D341Med (cell line): ENCODE results near the gene POC1A.

Experiments
- DNase-seq: peaks from one replicate; pipeline ENCODE4 v3.0.0; 2012; ENCODE audit warnings: low spot score

POC1A gene

DNA sequence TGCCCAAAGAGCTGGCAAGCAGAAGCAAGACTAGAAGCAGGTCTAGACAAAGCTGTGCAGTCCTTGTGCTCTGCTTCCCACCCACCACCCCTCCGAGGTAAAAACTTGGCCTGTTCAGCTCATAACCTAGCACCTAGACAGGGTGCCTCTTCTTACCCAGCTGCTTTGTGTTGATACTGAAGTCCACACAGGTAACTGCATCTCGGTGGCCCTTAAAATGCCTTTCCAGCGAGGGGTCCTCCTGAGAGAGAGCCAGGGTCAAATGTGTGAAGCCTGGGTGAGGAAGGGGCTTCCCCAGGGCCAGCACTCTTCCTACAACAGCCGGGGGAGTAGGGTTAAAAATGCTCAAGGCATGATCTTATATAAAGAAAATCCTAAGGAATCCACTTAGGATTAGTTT, 3.4 kb downstream of the POC1A start:
- DNase-seq: no peak

- DNase-seq: no peak
Measured at GRCh38 chr3:52150357-52150756, 3.9 kb downstream of the POC1A start.

DNA sequence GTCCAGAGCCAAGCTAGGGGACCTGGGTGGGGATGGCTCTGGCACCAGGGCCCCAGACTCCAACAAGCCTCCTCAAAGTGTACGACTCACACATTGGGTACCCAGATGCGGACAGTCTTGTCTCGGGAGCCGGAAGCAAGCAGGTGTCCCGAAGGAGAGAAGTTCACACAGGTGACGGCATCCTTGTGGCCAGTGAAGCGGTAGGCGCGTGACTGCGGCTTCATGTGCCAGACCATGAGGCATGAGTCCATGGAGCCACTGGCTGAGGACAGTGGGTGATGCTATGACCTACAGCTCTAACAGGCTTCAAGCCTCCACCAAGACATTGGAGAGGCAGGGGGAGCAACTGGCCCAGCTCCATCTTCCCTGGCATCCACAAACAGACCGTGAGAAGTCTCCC, 4.5 kb downstream of the POC1A start:
- no peak for DNase-seq

- no peak for DNase-seq
Measured at GRCh38 chr3:52149021-52149420, 5.2 kb downstream of the POC1A start.

GRCh38 chr3:52147804-52148203, 6.4 kb downstream of the POC1A start:
- DNase-seq: no peak

DNA sequence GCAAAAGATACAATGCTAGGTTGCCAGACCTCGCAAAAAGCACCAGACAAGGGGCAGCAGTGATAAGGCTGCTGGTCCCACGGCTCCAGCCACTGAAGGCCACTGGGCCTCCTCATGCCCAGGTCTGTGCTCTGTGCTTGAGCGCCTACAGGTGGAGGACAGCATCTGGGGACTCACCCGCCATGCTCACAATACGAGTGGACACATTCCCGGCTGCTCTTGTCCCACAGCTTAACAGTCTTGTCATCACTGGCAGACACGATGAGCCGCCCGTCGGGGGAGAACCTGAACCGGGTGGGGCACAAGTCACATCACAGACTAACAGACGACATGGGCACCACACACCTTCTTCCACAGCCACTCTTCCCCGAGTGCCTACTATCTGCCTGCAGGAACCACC, 7.4 kb downstream of the POC1A start:
- DNase-seq: no peak

DNA sequence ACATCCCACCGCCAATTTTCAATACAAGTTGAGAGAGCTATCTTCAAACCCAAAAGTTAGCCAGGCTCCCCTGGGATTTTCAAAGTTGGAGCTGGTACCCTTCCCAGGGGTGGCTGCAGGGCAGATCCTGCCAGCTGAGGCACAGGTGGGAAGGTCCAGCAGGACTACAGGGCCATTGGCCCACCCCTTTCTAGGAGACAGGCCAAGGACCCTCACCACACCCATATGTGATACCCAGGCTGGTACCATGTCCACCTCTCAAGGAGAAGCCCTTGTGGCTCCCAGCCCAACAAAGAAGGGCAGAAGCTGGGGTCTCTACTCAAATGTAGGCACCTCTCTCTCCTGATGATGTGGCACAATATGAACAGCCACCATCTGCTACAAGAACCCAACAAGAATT, 8.0 kb downstream of the POC1A start:
- no peak for DNase-seq

DNA sequence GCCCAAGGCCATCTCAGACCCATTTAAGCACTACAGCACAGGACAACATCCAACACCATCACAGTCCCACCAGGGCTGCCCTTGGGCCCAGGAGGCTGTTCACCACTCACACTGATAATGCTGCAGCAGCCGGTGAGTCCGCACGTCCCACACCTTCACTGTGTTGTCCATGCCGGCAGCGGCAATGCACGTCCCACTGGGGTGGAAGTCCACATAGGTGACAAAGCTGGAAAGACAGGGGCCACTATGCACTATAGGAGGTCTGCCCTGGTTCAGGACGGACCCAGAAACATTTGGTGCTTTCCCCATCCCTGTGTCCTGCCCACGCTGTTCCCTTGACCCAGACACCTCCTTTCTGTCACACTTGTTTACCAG, 8.5 kb downstream of the POC1A start:
- no peak for DNase-seq

- DNase-seq: no peak
Measured at GRCh38 chr3:52144796-52145735, 9.2 kb downstream of the POC1A start.

DNA sequence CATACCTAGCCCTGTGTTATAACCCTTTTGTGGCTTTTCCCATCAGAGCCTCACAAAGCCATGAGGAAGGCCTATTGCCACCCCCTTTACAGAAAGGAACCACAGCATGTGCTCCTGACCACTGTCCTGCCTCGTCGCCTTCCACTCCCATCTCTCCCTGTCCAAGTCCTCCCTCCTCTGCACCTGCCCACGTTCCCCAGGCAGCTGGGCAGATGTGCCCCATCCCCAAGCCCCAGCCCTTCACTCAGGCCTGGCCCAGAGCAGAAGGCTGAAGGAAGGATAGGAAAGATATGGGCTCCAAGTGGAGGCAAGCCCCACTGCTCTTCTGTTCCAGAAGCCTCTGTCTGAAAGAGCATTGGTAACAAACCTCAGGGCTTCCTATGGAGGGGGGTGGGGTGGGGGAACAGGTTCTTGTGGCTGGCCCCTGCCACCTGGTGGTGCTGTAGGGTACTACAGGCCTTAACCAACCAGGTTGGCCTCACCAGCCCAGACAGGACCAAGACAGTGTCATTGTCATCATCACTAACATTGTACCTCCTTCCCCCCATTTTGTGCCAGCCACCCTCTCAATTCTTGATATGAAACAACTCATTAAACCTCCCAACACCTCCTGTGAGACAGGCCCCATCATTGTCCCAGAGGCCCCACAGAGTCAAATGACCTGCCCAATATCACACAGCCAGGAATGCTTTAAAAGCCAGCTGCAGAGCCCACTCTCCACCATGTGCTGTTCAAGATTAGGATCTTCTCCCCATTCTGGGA, 10.0 kb downstream of the POC1A start:
- DNase-seq: peak; percentile 90

DNA sequence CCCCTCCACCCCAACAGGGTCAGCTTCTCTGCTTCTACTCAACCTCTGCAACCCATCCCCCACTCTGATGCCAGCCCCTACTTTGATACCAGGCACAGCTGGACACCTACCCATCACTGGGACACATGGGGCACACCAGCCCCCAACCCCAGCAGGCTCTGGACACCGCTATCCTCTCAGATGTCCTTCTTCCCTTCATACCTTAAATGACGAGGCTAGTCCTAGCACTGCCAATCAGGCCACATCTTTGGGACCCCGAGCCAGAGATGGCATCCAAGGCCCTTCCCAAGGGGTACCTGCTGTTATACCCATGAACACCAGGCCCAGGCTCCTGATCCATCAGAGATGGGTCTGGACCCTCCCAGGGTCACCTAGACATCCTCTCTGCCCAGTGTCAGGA, 10.6 kb downstream of the POC1A start:
- DNase-seq: no peak

- DNase-seq: no peak
Measured at GRCh38 chr3:52143156-52143555, 11.1 kb downstream of the POC1A start.

- no peak for DNase-seq
Measured at GRCh38 chr3:52141751-52142150, 12.5 kb downstream of the POC1A start.

GRCh38 chr3:52140769-52141168, 13.5 kb downstream of the POC1A start:
- no peak for DNase-seq

- no peak for DNase-seq
Measured at GRCh38 chr3:52140000-52140399, 14.2 kb downstream of the POC1A start.

GRCh38 chr3:52137311-52137710, 16.9 kb downstream of the POC1A start:
- no peak for DNase-seq

- DNase-seq: no peak
Measured at GRCh38 chr3:52136513-52136912, 17.7 kb downstream of the POC1A start.

- DNase-seq: no peak
Measured at GRCh38 chr3:52135332-52135731, 18.9 kb downstream of the POC1A start.

DNA sequence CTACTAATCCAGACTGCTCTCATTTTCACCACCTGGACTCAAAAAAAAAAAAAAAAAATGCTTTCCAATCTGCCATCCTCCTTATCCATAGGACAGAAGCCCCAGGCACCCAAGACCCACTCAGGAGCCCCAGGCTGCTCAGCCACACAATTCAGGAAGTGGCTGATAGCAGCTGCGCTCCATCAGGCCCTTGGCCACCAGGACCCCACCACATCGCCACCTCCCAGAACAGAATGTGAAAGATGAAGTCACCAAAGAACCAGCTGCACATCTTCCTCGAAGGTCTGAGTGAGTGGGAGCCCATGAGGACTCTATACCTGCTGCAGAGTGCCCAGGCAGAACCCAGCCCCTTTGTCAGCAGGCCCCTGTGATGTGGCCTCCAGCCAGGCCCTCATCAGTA, 19.5 kb downstream of the POC1A start:
- DNase-seq: no peak

- DNase-seq: no peak
Measured at GRCh38 chr3:52132930-52133329, 21.3 kb downstream of the POC1A start.

- DNase-seq: no peak
Measured at GRCh38 chr3:52132041-52132440, 22.2 kb downstream of the POC1A start.

DNA sequence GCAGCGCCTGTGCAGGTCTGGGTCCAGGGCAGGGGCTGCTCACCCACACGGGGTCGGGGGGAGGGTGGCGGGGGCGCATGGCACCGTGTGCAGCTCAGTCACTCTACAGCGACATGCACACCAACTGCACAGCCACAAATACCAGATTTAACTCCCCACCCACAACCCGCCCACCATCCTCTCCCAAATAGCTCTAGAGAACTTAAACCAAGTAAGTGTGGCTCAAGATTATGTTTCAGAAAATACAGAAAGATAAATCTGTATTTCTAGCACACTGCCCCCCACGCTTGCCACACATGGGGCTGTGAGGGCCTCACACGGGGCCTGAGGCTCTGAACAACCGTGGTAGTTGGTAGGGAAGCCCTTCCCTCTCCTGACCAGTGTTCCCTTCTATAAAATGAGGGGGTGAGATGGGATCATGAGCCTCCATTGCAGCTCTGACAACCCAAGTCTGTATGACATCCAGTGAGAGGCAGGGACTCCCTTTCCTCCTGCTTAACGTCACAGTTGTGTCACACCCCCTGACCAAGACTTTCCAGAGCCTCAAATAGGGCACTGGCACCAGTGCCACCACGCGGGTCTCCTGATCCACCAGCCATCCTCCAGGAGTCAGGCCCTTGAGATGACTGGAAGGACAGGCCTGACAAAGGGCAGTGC, 23.1 kb downstream of the POC1A start:
- DNase-seq: no peak

DNA sequence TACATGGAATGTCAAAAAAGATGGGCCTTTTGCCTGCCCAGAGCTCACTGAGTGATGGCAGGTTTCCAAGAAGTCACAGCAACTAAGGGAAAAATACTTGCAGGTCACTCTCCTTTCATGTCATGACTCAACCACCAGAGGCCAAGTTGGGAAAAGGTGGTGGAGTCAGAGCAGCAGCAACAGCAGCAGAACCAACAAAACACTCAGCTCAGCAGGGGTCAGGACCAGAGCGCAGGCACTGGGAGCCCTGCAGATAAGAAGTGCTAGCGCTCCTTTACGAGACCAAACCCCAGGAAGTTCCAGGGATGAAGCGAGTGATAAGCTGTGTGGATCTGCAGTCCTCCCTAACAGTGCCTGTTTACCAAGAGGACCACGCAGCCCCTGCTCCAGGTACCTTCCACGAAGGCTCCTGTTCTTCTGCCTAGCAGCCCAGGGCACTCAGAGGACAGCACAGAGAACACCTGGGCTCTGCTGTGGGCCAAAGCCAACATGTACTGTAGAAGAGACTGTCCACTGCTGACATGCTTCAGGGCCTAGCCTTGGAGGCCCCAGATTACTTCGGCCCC, 26.0 kb downstream of the POC1A start:
- no peak for DNase-seq
